Stimulated activated CD8-positive, alpha-beta memory T cell treated with anti-CD3 and anti-CD28 coated beads, Interleukin-2, amount 100 ng/mL, for 48 hours (primary cell): ENCODE data around the gene PLXNB2.
"Not testable (repeated sequence)": the region's sequence is repeated elsewhere in the genome, so short reads cannot be mapped to it uniquely, and the experiment has no call there.

Source experiments
- DNase-seq, 2 donors: peaks; one replicate each; pipeline ENCODE4 v3.0.0-alpha.2; 2020; ENCODE audit warnings: low read depth in 2 of 2

PLXNB2 gene

DNA sequence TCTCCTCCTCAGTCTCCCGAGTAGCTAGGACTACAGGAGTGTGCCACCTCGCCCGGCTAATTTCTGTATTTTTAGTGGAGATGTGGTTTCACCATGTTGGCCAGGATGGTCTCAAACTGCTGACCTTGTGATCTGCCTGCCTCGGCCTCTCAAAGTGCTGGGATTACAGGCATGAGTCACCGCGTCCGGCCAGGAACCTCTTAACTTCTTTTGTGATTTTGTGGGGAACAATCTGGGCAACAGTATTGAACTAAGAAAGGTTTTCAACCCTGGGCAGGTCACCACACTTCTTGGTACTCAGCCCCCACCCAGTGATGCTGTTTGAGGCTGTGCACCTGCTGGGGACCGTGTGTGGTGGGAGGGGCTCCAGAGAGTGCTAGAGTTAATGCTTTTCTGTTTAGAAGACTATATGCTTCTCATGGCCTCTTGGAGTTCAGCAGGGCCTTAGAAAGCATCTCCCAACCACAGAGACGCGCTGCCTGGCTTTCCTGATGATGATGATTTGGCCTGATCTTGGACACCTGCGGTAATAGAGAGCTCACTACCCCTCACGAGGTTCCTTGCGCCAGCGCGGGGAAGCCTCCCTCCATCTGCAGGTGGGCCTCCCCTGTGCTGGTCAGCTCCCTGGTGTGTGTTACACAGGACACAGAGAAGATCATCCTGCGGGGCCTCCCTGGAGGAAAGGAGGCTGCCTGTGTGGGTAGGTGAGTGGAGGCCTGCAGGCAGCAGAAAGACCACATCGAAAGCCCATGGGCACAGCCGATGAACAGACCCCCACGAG is 18.2 kb upstream of the PLXNB2 start:
- no peak for DNase-seq

DNA sequence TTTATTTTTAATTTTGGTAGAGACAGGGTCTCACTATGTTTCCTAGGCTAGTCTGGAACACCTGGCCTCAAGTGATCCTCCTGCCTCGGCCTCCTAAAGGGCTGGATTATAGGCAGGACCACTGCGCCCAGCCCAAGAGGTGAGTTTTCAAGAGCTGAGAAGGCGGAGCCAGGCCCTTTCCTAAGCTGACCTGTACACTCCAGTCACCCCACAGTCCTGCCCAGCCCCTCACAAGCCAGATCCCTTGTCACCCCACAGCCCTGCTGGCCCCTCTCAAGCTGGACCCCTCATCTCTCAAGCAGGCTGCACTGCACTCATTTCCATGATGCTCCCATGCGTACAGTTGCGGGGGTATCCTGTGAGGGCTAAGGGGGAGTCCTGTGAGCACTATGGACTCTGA is 16.5 kb upstream of the PLXNB2 start:
- DNase-seq, result no peak

DNA sequence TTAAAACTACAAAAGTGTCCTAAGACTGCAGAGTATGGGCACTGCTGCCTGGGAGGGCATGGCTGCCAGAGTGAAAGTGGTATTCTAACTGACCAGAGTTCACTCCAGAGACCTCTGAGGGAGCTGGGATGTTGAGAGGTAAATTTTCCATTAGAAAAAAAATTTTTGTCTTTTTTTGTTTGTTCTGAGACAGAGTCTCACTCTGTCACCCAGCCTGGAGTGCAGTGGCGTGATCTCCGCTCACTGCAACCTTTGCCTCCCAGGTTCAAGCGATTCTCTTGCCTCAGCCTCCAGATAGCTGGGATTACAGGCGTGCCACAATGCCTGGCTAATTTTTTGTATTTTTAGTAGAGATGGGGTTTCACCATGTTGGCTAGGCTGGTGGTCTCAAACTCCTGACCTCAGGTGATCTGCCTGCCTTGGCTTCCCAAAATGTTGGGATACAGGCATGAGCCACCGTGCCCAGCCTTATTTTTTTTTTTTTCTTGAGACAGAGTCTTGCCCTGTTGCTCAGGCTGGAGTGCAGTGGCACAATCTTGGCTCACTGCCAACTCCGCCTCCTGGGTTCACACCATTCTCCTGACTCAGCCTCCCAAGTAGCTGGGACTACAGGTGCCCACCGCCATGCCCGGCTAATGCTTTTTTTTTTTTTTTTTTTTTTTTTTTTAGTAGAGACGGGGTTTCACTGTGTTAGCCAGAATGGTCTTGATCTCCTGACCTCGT is 15.1 kb upstream of the PLXNB2 start:
- not testable (repeated sequence) for DNase-seq

DNA sequence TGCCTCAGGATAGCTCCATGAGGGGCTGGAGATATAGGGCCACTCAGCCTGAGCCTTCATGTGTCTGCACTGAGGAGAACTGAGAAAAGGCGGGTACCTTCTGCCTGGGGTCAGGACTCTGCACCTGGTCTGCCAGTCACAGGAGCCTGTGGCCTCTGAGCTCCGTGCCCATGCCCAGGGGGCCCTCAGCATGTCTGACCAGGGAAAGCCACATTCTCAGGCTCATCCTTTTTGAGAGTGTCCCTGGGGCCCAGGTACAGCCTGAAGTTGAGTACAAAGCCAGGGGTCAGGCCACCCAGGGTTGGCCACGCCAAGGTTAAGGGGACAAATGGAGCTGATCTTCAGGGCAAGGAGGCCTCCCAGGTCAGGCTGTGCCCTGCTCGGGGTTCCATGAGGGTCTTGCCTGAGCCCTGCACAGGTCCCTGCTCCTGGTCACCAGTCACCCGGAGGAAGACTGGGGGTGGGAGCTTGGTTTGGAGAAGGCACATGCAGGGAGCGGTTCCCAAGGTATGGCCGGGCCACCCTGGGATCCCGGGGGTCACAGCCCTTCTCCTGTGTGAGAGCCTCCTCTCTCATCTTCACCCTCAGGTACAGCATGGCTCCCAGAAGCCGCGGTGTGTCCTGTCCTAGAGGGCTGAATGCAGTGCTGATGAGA is 13.4 kb upstream of the PLXNB2 start:
- no peak for DNase-seq

DNA sequence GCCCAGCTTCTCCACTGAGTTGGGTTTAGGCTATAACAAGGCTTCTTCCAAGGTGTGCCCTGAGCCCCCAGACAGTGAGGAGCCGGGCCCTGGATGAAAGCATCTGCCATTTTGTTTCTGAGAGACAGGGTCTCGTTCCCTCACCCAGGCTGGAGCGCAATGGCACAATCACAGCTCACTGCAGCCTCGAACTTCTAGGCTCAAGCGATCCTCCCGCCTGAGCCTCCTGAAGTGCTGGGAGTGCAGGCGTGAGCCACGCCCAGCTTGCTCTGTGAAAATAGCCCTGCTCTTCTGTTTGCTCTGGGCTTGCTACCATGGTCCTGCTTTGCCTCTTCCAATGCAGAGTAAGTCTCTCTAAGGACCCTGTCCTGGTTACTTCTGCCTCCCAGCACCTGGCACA is 12.7 kb upstream of the PLXNB2 start:
- DNase-seq, result no peak

DNA sequence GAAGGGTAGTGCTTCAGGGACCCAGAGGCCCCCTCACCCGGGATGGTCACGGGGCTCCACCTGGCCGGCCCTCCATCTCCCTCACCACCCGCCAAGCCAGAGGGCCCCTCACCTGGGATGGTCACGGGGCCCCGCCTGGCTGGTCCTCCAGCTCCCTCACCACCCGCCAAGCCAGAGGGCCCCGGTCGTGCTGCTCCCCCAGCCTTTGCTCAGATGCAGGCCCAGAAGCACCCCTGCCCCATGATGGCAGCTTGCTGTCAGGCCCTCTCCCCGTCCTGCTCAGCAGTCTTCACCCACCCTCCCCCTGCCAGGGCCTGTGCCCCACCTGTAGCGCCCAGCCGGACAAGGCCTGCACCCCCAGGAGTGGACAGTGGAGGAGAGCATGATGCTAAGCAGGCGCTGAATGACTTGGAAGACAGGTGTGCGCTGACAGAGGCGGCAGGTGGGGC is 12.1 kb upstream of the PLXNB2 start:
- no peak for DNase-seq

DNA sequence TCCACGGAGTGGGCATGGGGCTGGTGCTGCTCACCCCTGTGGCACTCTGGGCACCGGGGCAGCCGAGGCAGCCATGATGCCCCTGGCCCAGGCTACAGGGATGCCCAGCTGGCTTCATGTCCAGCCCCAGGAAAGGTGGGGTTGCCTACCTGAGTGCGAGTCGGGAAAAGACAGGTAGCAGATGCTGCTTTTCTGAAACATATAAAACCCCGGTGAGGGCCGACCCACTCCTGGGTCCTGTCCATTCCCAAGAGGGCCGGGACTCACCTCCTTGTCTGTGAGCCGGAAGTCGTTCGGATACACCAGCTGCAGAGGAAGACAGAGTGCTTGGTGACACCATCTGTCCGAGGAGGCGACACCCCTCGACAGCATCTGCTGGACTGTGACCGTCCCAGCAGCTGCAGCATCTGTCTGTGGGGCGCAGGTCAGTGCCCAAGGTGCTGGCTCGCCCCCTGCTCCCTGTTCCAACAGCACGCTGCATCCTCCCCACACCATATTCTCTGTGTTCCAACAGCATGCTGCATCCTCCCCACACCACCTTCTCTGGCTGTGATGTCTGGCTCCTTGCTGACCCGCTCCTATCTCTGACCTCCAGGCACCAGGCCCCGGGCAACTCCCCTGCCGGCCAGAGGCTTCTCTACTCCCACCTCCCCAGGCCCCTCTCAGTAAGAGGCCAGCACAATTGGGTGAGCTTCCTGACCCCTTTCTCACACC is 11.4 kb upstream of the PLXNB2 start:
- no peak for DNase-seq

DNA sequence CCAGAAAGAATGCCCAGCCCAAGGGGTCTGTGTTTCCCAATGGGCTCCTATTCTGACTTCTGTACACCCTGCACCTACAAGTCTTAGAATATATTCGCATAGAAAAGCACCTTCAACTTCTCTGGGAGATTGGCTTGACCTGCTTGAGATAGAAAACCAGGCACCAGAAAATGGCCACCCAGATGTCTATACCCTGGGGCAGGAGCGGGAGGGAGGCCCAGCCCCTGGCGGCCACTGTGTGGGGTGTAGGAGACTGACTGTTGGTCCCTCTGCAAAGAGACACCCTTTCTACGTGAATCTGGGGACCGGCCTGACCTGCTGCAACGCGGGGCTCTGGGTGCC is 10.9 kb upstream of the PLXNB2 start:
- DNase-seq, result no peak

DNA sequence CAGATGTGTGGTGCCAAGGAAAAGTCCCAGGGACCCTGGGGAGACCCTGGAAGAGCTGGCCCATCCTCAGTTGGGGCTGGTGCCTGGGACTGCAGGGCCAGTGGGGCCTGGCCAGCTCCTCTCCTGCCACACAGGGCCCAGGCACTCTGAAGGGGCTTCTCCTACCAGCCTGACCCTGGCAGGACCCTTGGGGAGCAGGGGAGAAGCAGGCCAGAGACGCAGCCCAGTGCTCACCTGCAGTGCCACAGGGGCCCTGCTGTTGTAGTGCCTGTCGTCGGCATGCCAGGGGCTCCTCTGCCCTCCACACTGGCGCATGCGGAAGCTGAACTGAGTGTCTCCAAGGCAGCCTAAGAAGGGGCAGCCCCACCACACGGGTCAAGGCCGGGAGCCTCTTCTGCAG is 10.2 kb upstream of the PLXNB2 start:
- no peak for DNase-seq

DNA sequence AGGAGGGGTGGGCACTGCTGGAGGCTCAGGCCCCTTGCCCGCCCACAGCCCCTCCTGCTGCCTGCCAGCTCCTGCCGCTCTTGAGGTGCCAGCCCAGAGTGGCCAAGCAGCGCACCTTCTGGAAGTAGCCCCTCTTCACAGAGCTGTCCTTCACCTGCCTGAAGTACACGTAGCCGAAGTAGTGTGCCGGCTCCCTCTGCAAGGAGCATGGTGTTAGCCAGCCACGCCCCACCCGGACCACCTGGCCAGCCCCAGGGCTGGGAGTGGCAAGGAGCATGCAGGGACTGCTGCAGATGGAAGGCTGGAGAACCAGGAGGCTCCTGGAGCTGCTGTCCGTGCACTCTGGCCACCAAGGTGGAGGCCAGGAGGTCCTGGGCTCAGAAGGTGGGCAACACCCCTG is 9.7 kb upstream of the PLXNB2 start:
- no peak for DNase-seq

DNA sequence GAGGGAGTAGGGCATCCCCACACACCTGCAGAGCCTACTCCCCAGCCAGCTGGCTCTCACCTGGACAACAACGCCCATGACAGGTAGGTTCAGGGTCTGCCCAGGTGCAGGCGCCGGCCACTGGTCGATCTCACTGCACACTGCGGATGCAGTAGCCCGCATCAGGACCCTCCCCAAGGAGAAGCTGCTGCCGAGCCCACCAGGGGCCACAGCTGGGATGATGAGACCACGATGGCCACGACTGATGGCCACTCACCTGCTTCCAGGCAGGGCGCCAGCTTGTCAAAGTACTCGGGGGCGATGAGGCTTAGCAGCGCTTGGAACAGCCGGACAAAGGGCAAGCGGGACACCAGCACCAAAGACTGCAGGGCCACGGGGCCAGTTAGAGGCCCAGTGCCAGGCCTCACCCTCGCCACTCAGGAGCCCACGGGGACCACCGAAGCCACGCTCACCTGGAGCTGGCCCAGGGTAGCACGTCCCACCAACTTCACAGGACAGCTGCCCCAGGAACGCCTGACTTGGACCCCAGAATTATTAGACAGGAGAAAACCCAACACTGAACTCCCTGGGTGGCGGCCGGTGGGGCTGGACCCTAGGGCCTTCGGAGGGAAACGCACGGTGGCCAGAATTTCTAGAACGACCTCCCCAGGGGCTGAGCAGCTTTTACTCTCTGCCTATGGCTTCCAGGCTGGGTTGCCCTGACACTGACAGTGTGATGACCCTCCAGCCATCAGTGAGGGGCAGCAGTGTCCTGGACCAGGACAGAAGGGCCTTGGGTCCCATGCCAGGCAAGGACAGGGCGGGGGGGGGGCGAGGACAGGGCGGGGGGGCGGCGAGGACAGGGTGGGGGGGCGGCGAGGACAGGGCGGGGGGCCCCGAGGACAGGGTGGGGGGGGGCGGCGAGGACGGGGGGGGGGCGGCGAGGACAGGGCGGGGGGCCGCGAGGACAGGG is 8.9 kb upstream of the PLXNB2 start:
- DNase-seq, result no peak

DNA sequence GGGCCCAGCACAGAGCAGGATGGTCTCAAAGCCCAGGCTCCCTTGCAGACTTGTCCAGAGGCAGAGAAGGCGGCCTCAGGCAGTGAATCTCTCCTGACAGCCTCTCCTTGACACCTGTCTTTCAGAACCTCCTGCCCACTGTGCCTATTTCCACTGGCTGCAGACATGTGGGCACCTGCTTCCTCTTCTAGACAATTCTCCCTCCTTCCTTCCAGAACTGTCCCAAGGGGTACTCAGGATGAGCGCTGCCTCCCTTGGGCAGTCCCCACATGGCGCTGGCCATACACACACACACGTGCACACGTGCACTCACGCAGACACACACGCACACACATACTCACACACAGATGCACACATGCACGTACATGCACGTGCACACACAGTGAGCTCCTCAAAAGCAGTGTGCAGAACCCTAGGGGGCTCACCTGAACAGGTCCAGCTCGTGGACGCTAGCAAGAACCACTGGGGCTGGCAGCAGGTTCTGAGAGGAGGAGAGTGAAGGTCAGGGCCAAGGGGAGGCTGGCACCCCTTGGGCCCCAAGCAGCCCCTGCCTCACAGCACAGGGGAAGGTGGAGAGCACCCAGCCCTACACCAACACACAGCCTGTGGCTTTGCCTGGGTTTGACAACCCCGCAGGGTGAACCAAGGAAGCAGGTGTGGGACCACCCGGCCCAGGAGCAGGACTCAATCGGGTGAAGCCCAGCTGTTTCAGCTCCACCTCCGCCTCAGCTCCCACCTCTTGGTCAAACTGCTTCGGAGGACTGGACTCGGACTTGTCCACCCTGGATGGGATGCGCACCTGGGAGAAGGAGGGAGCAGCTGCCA is 8.1 kb upstream of the PLXNB2 start:
- no peak for DNase-seq

DNA sequence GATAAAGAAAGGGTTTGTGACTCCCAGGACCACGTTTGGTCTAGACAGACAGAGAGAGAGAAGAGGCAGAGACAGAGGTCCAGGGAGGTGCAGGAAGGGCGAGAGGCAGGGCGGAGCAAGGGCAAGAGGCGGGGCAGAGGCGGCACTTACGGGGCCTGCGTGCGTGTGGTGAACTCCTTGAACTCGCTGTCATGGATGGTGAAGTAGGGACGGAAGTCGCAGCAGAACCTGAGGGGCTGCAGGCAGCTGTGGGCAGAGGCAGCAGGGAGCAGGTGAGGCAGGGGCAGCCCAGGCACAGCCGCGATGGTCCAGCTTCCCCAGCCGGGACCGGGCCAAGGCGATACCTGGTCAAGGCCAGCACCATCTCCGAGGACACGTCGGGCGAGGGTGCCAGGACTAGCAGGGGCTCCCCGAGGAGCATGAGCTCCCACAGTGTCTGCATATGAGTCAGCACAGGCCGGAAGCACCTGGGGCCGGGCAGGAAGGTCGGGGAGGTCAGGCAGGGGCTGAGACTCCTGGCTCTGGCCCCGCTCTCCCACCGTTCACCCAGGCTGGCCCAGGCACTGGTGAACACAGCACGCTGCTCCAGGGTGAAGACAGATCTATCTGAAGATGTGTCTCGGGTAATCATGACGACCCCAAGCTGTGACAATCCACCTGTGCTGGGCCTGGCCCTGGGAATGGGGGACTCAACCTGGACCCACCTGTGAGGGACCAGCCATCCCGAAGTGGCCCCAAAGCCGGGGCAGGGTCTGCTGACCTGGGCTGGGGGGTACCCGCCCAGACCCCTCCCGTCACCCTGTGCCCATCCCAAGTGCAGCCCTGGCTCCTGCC is 7.2 kb upstream of the PLXNB2 start:
- DNase-seq, result peak; percentile 67 to 74

DNA sequence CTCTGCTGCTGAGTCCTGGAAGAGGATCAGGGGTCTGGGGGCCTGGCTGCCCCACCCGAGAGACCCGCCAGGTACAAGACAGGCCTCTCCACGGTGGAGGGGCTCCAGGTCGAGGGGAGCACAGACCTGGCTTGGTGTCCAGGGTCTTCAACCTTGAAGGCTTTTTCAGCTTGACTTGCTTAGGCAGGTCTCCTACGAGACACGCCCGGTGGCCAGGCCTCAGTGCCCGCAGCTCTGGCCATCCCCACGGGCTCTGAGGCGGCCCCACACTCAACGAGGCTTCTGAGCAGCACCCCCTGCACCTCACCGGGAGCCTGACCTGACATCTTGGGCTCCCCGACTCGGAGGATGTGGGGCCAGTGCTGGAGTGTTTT is 6.6 kb upstream of the PLXNB2 start:
- DNase-seq, result no peak

DNA sequence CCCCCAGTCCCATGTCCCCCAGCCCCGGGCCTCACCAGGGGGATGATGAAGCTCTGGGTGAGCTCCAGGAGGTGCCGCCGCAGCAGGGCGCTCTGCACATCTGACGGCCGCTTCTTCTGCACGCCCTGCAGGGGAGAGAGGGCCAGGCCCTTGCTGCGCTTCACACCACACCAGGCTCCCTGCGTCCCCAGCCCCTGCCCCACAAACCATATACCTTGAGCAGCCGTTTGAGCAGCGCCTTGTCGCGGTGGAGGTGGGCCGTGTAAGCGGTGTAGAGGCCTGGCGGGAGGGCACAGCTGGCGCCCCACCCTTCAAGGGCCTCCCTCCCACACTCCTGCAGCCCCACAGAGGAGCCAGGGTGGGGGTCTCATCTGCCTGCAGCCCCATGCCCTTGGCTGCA is 6.2 kb upstream of the PLXNB2 start:
- no peak for DNase-seq

DNA sequence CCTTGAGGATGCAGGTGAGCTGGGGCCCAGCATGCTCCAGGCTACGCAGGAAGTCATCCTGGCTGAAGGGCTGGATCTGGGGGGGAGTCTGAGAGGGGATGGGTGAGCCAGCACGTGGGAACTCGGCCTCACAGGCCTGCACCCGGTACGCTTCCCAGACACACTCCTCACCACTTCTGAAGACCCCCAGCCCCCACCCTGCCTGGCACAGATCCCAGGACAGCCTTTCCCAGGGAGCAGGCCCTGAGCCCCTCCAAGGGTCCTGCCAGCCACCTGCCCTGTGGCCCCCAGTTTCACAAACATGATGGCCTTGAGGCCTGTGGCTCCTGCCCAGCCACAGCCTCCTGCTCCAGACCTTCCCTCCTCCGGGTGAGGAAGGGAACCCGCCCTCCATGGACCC is 5.6 kb upstream of the PLXNB2 start:
- no peak for DNase-seq

DNA sequence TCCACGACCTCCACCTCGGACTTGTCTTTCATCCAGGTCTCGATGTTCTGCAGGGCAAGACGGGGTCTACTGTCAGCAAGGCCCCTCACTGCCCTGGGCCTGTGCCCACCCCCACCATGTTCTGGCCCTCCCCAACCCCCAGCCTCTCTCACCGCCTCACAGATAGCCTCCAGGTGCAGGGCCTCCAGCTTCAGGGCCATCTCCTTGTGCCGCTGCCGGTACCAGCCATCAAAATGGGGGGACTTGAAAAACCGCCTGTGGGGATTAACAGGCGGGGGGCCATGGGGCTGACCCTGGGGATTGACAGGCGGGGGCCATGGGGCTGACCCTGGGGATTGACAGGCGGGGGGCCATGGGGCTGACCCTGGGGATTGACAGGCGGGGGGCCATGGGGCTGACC is 4.9 kb upstream of the PLXNB2 start:
- no peak for DNase-seq

DNA sequence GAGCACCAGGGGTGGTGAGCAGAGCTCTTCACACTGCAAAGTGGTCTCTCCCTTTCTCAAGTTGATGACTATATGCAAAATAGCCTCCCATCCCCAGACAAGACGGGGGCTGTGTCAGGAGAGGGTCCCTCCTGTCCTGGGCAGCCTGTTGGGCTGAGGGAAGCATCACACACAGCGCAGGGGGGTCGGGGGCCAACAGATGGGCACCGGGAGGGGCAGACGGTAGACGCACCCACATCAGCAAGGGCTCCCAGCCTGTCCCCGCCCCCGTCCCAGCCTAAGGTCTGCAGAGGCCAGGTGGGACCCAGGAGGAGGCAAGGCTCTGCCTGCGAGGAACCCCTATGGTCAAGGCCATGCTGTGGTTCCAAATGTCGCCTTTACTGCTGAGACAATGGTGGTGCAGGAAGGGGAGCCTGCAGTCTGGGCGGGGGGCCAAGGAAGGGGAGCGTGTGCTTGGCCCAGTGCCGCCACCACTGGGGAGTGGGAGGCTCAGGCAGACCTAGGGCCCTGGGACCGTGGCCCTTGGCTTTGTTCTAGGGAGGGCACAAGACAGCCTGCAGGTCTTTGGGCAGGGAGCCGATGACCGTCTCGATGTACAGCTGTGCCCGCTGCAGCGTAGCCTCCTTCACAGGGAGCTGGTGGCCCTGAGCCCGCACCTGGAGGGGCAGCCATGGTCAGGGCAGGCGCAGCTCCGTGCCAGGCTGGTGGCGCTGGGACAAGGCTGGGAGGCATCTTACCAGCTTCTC is 4.3 kb upstream of the PLXNB2 start:
- no peak for DNase-seq

DNA sequence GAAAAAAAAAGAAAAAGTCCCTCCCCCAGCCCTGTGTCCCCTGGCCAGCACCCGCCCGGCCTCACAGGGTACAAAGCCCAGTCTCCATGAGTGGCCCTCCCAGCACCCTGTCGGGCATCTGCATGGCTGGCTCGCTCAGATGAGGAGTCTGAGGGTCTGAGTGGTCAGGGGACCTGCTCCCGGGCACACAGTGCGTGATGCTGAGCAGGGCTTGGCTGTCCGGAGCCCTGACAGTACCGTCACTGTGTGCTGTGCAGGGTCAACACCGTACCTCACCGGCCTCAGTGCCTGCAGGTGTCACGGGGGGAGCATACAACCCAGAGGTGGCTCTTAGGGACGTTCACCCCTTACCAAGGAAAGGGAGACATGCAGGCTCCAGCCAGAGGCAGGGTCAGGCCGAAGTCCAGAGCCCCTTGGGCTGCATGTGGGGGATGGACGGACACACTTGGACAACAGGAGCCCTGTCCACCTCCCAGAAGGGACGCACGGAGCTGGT is 3.6 kb upstream of the PLXNB2 start:
- DNase-seq, result no peak
